Skeletal muscle tissue (tissue), 4 donors: ENCODE data around the gene JPH2. TPM values are rescaled to one million over a fixed set of nuclear protein-coding genes. Genes with fewer than 3 reads are reported as not detected.

Experiments
- H3K27ac ChIP-seq: one replicate; pipeline ENCODE4 v1.7.0; 2013; ENCODE audit warnings: mild to moderate bottlenecking, low read depth, low read length, inconsistent platforms
- H3K27me3 ChIP-seq, 3 donors: one replicate each; pipeline ENCODE4 v1.7.0; 2013; ENCODE audit warnings: low read length in 3 of 3; ENCODE audit not compliant: control insufficient read depth in 3 of 3, insufficient read depth in 3 of 3
- H3K36me3 ChIP-seq, 3 donors: one replicate each; pipeline ENCODE4 v1.7.0; 2013; ENCODE audit warnings: low read length in 3 of 3; ENCODE audit not compliant: control insufficient read depth in 3 of 3, insufficient read depth in 3 of 3
- H3K4me1 ChIP-seq, 3 donors: one replicate each; pipeline ENCODE4 v1.7.0; 2013; ENCODE audit warnings: low read length in 3 of 3, mild to moderate bottlenecking in 3 of 3; ENCODE audit not compliant: control insufficient read depth in 3 of 3, insufficient read depth in 3 of 3
- H3K4me3 ChIP-seq, 3 donors: one replicate each; pipeline ENCODE4 v1.7.0; 2013; ENCODE audit warnings: low read length in 3 of 3
- H3K9ac ChIP-seq, 3 donors: one replicate each; pipeline ENCODE4 v1.7.0; 2013; ENCODE audit warnings: low read length in 3 of 3, mild to moderate bottlenecking in 3 of 3, moderate library complexity in 2 of 3, low read depth in 1 of 3
- H3K9me3 ChIP-seq, 3 donors: one replicate each; pipeline ENCODE4 v1.7.0; 2013; ENCODE audit warnings: low read length in 3 of 3; ENCODE audit not compliant: control insufficient read depth in 3 of 3
- total RNA-seq: library from RNA; depleted of rRNA; stranded (reverse); fragments of >200 nt; gene quantifications from one replicate; pipeline ENCODE4 v1.2.3, GENCODE V29; 2014
- donor health status: Osteomylitis.

Gene JPH2
- total RNA-seq, 1 donor from 2014 or later: 85.1 TPM

- no peak overlapping the region for H3K4me3 ChIP-seq
Measured at GRCh38 chr20:44085616-44086434, 101.2 kb downstream of the JPH2 start.

GRCh38 chr20:44084891-44085290 lies 102.1 kb downstream of the JPH2 start:
- Histone ChIP-seq H3K9me3 (no peaks in the 10 kb centered on the region), H3K27me3 (no peaks in the 10 kb centered on the region), H3K36me3 (no peaks in the 10 kb centered on the region), H3K27ac (no peak overlapping the region), H3K4me3 (no peak overlapping the region), H3K9ac (no peak overlapping the region), H3K4me1 (peaks cover 9 to 27% (median 22%) of the 10 kb centered on the region in 3 donors)

More at GRCh38 chr20:44085616-44086434, 101.2 kb downstream of the JPH2 start:
- Histone ChIP-seq H3K9me3 (no peaks in the 10 kb centered on the region), H3K27me3 (no peaks in the 10 kb centered on the region), H3K36me3 (no peaks in the 10 kb centered on the region), H3K27ac (no peak overlapping the region), H3K4me1 (peaks cover 9 to 30% (median 20%) of the 10 kb centered on the region in 3 donors), H3K9ac (no peak overlapping the region)

GRCh38 chr20:44084439-44084838 lies 102.5 kb downstream of the JPH2 start:
- no peak overlapping the region for H3K4me3 ChIP-seq
- H3K27me3 ChIP-seq: no peaks in the 10 kb centered on the region
- H3K27ac ChIP-seq: no peak overlapping the region
- no peaks in the 10 kb centered on the region for H3K9me3 ChIP-seq
- H3K36me3 ChIP-seq: no peaks in the 10 kb centered on the region
- no peak overlapping the region for H3K9ac ChIP-seq
- H3K4me1 ChIP-seq: peaks cover 9 to 25% (median 22%) of the 10 kb centered on the region in 3 donors

DNA sequence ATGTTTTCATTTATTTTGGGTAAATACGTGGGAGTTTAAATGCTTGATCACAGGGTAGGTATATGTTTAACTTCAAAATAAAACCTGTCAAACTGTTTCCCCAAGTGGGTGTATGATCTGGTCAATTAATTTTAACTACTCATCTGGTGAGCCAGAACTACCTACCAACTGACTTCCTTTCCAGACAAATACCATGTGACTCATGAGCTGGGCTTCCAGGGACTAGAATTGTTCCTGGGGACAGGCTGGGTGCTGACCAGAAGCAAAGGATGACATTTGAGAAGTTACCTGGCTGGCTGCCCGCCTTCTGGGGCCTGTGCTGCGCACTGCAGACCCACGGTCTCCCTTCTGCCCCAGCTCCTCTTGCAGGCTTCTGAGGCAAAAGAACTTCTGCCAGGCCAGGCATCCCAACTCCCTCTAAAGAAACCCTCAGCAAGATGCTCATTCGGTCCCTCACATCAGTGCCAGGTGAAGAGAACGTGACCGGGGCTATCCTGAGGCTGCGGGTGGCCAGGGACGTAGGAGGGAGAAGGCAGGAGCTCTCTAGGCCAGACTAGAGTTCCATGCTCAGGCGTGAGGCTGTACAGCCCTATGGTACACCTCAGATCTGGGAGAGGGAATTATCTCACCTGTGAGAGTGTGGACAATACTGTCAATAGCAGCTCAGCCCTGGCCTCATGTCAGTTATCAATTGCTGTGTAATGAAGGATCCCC lies 103.6 kb downstream of the JPH2 start:
- no peaks in the 10 kb centered on the region for H3K36me3 ChIP-seq
- peak overlapping the region in 1 of 3 donors; percentile 29 for H3K4me3 ChIP-seq
- H3K27me3 ChIP-seq: no peaks in the 10 kb centered on the region
- no peaks in the 10 kb centered on the region for H3K9me3 ChIP-seq
- peak overlapping the region; percentile 78 for H3K27ac ChIP-seq
- peak overlapping the region in 1 of 3 donors; percentile 70 for H3K9ac ChIP-seq
- peaks cover 9 to 25% (median 22%) of the 10 kb centered on the region in 3 donors for H3K4me1 ChIP-seq

- no peaks in the 10 kb centered on the region for H3K9me3 ChIP-seq
- no peaks in the 10 kb centered on the region for H3K36me3 ChIP-seq
- peaks cover 9 to 25% (median 22%) of the 10 kb centered on the region in 3 donors for H3K4me1 ChIP-seq
- no peaks in the 10 kb centered on the region for H3K27me3 ChIP-seq
- H3K27ac ChIP-seq: no peak overlapping the region
- H3K4me3 ChIP-seq: no peak overlapping the region
- no peak overlapping the region for H3K9ac ChIP-seq
Measured at GRCh38 chr20:44081888-44082287, 105.1 kb downstream of the JPH2 start.

DNA sequence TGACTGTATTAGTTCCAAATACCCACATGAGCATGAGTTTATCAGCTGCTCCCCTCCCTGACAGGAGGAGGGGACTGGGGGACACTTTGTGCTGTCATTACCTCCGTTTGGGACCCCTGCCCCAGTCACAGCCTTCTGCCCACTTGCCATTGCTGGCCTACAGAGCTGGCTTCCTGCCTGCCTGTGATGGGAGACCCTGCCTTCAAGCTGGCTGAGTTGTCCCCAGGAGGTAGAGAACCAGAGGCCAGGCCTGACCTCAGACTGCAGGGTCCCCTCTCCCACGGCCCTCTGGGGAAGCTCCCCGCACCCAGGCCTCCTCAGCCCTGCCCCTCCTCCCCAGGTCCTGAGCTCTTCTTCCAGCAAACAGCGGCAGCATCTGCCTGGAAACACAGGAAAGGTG lies 105.5 kb downstream of the JPH2 start:
- Histone ChIP-seq H3K9ac (no peak overlapping the region), H3K27me3 (no peaks in the 10 kb centered on the region), H3K9me3 (no peaks in the 10 kb centered on the region), H3K4me1 (peaks cover 9 to 25% (median 22%) of the 10 kb centered on the region in 3 donors), H3K27ac (no peak overlapping the region), H3K4me3 (no peak overlapping the region), H3K36me3 (no peaks in the 10 kb centered on the region)

DNA sequence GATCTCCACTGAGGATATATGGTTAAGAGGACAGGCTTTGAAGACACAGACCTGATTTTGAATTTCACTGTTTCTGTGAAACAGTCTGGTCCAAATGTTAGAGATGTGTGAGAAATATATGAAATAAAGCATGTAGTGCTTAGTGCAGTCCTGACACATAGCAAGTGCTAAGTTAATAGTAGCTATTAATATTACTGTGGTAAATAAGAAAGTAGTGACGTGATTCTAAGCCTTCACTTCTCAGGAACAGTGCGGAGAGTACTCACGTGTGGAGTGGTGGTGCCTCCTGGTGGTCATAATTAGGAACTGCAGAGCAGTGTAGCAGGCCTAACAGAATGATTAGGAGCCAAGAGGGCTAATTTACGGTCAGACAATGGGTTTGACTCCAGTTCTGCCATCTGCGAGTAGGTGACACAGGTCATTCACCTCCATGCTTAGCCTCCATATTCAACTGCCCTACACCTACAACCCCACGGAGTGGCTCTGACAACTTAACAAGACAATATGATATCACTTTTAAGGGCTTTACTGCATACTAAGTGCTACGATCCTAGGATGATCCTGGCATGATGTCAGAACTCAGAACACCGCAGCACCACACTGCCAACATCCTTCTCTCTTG lies 106.2 kb downstream of the JPH2 start:
- no peak overlapping the region for H3K9ac ChIP-seq
- H3K9me3 ChIP-seq: no peaks in the 10 kb centered on the region
- H3K27me3 ChIP-seq: no peaks in the 10 kb centered on the region
- no peak overlapping the region for H3K27ac ChIP-seq
- peaks cover 9 to 25% (median 22%) of the 10 kb centered on the region in 3 donors for H3K4me1 ChIP-seq
- no peak overlapping the region for H3K4me3 ChIP-seq
- no peaks in the 10 kb centered on the region for H3K36me3 ChIP-seq

GRCh38 chr20:44080064-44080463 lies 106.9 kb downstream of the JPH2 start:
- no peak overlapping the region for H3K9ac ChIP-seq
- no peak overlapping the region for H3K4me3 ChIP-seq
- H3K9me3 ChIP-seq: no peaks in the 10 kb centered on the region
- no peaks in the 10 kb centered on the region for H3K36me3 ChIP-seq
- H3K4me1 ChIP-seq: peaks cover 9 to 26% (median 23%) of the 10 kb centered on the region in 3 donors
- no peaks in the 10 kb centered on the region for H3K27me3 ChIP-seq
- no peak overlapping the region for H3K27ac ChIP-seq

GRCh38 chr20:44079291-44079690 lies 107.7 kb downstream of the JPH2 start:
- Histone ChIP-seq H3K9ac (no peak overlapping the region), H3K36me3 (no peaks in the 10 kb centered on the region), H3K4me3 (no peak overlapping the region)

GRCh38 chr20:44075950-44076232 lies 111.1 kb downstream of the JPH2 start:
- Histone ChIP-seq H3K27me3 (no peaks in the 10 kb centered on the region), H3K4me3 (no peak overlapping the region), H3K4me1 (peaks cover 0 to 13% (median 11%) of the 10 kb centered on the region in 3 donors), H3K27ac (no peak overlapping the region), H3K9me3 (no peaks in the 10 kb centered on the region), H3K9ac (no peak overlapping the region), H3K36me3 (no peaks in the 10 kb centered on the region)

More at GRCh38 chr20:44079291-44079690, 107.7 kb downstream of the JPH2 start:
- Histone ChIP-seq H3K4me1 (peaks cover 9 to 33% (median 30%) of the 10 kb centered on the region in 3 donors), H3K27me3 (no peaks in the 10 kb centered on the region), H3K27ac (no peak overlapping the region), H3K9me3 (no peaks in the 10 kb centered on the region)
